Thymus (tissue), 11 donors: ENCODE measurements around the gene ZFAND3. TPM values are rescaled to one million over a fixed set of nuclear protein-coding genes. Genes with fewer than 3 reads are reported as not detected.
A peak's percentile ranks its signal among the peaks of the same experiment; 100 is the strongest.

Experiments used
- DNase-seq, 9 donors: peaks; one replicate each; pipeline ENCODE4 v3.0.0-alpha.2; 2013; ENCODE audit warnings: low spot score in 9 of 9, low read depth in 6 of 9, missing footprints in 1 of 9
- H3K27ac ChIP-seq, 2 donors: one replicate each; pipeline ENCODE4 v1.5.1; 2013; ENCODE audit warnings: control low read depth in 1 of 2, low read depth in 1 of 2, low read length in 1 of 2, mild to moderate bottlenecking in 1 of 2, moderate library complexity in 1 of 2
- H3K27me3 ChIP-seq, 2 donors: one replicate each; pipeline ENCODE4 v1.5.1; 2013; ENCODE audit warnings: low read length in 1 of 2; ENCODE audit not compliant: control insufficient read depth in 2 of 2, insufficient read depth in 1 of 2
- H3K36me3 ChIP-seq, 2 donors: one replicate each; pipeline ENCODE4 v1.5.1; 2013; ENCODE audit warnings: low read length in 1 of 2, mild to moderate bottlenecking in 1 of 2, moderate library complexity in 1 of 2; ENCODE audit not compliant: control insufficient read depth in 2 of 2, insufficient read depth in 2 of 2
- H3K4me1 ChIP-seq, 2 donors: one replicate each; pipeline ENCODE4 v1.5.1; 2013; ENCODE audit warnings: low read length in 2 of 2; ENCODE audit not compliant: control insufficient read depth in 2 of 2, insufficient read depth in 2 of 2
- H3K4me3 ChIP-seq, 2 donors: one replicate each; pipeline ENCODE4 v1.5.1; 2013; ENCODE audit warnings: low read length in 2 of 2, control low read depth in 1 of 2, mild to moderate bottlenecking in 1 of 2
- H3K9me3 ChIP-seq, 2 donors: one replicate each; pipeline ENCODE4 v1.5.1; 2013; ENCODE audit warnings: low read length in 1 of 2, mild to moderate bottlenecking in 1 of 2; ENCODE audit not compliant: control insufficient read depth in 2 of 2, insufficient read depth in 1 of 2
- WGBS: extraction: QIAGEN DNeasy Blood & Tissue Kit; methylation state at CpG from one replicate; pipeline ENCODE4 v1.1.7; 2013; 5-methylcytosine and 5-hydroxymethylcytosine counted together
- polyA plus RNA-seq: library from polyadenylated mRNA; stranded (reverse); fragments of 200-250 nt; gene quantifications from one replicate; pipeline ENCODE4 v1.2.3, GENCODE V29; 2013
- total RNA-seq: library from RNA; stranded (reverse); fragments of 120-200 nt; gene quantifications from one replicate; pipeline ENCODE4 v1.2.4, GENCODE V29; 2013
- donor health status: healthy.

Gene ZFAND3
- total and polyA plus RNA-seq, 2 donors, result 8.5 to 25.7 TPM

DNA sequence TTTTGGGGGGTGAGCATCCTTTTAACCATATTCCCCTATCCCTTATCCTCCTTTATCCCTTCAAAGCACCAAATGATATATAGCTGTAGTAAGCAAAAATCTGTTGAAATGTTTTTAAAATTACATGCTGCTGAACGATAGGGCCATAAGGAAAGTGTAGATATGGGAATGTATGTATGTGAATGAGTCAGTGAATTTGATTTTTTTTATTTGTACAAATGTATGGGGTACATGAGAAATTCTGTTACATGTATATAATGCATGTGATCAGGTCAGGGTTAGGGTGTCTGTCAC is 327.2 kb downstream of the ZFAND3 start:
- no peaks in the 10 kb centered on the region for H3K27me3 ChIP-seq
- no peak for DNase-seq
- H3K4me3 ChIP-seq, result no peak overlapping the region
- no peaks in the 10 kb centered on the region for H3K9me3 ChIP-seq
- H3K36me3 ChIP-seq, result peaks cover 11 to 19% of the 10 kb centered on the region in 2 donors
- 100% methylated on average over 1 of the region's 1 CpG for WGBS
- no peak overlapping the region for H3K27ac ChIP-seq
- H3K4me1 ChIP-seq, result peaks cover 6% of the 10 kb centered on the region in 2 donors

DNA sequence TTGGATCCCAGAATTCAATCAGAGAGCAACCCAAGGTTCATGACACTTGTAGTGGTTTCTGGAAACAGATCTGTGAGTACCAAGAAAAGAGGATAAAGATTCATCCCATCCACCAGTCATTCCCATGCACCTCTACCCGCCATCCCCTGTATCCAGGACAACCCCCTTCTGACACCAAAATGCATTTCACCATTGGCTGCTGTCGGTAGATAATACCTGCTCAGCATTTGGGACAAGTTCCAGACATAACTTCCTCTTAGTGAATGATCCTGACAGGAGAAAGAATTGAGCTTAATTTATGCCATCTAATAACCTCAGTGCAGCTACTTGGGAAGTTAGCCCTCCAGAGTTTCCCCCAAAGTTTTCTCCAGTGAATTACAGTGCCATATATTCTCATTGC is 329.1 kb downstream of the ZFAND3 start:
- DNase-seq, result no peak
- Histone ChIP-seq H3K27me3 (no peaks in the 10 kb centered on the region), H3K36me3 (peaks cover 17 to 22% of the 10 kb centered on the region in 2 donors)

DNA sequence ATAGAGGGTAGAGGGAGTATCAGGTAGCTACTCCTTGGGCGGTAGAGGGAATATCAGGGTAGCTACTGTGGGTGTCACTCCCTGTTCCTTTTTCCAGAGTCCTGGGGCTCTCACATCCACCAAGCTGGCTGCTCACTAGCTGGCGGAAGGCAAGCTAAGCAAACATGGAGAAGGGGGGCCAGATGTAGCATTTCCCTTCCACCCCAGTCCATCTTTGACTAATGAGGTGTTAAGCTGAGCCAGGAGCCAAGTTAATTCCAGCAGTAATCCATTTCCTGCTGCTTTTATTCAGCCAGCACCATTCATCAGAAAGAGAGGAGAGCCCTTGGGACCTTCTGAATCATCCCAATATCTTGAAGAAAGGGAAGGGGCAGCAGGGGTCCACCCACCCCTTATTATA is 330.0 kb downstream of the ZFAND3 start:
- Histone ChIP-seq H3K9me3 (no peaks in the 10 kb centered on the region), H3K36me3 (peaks cover 17 to 22% of the 10 kb centered on the region in 2 donors), H3K27me3 (no peaks in the 10 kb centered on the region), H3K27ac (no peak overlapping the region), H3K4me1 (peaks cover 32 to 35% of the 10 kb centered on the region in 2 donors), H3K4me3 (no peak overlapping the region)
- WGBS, result 98% methylated on average over 2 of the region's 2 CpGs
- no peak for DNase-seq

More for the DNA sequence above, 329.1 kb downstream of the ZFAND3 start:
- WGBS, result 93% methylated on average over 2 of the region's 2 CpGs
- H3K4me1 ChIP-seq, result peaks cover 25 to 26% of the 10 kb centered on the region in 2 donors
- no peak overlapping the region for H3K27ac ChIP-seq
- no peak overlapping the region for H3K4me3 ChIP-seq
- H3K9me3 ChIP-seq, result no peaks in the 10 kb centered on the region

DNA sequence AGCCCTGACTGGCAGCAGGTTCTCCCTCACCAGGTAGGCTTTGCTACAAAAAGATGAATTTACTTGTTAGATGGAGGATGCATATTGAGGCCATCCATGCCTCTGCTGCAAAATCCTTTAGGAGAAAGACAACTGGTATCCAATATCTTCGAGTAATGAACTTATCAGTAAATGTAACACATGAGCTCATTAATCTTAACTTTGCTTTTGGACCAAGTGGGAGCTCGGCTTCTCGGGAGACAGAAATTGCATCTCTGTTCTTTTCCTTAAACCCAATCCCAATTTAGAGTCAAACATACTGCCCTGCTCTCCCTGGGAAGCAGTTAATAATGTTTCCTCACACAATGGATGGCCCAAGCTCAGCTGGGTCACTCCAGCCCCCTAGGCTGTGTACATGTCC is 330.5 kb downstream of the ZFAND3 start:
- H3K27ac ChIP-seq, result no peak overlapping the region
- H3K36me3 ChIP-seq, result peaks cover 17 to 22% of the 10 kb centered on the region in 2 donors
- no peak for DNase-seq
- H3K4me1 ChIP-seq, result peaks cover 37 to 40% of the 10 kb centered on the region in 2 donors
- H3K9me3 ChIP-seq, result no peaks in the 10 kb centered on the region
- H3K27me3 ChIP-seq, result no peaks in the 10 kb centered on the region
- H3K4me3 ChIP-seq, result no peak overlapping the region
- 97% methylated on average over 3 of the region's 3 CpGs for WGBS

DNA sequence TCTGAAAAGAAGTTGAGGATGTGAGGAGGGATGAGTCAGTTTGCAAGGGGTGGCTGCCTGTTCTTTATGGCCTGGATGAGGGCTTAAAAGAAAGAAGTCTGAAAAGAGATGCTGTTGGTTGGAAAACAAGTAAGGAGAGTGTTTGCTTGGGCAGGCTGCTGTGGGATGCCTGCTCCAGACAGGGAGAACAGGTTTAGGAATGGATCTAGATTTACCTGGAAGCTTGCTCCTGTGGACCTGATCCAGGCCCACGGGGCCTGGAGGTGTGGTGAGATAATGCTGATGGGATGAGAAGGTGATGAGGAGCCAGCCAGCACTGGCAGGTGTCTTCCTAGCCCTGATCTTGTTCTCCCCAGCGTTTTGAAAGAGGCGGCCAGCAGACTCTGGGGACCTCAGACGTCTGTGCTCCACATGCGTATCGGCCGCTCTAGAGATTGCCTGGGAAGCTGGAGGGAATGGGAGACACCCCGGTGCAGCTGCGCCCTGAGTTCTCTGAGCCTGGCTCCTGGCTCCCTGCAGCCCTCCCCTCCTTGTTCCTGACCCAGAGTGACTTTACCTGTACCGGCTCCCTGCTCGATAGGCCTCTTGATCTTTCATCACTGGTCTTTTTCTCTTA is 331.3 kb downstream of the ZFAND3 start:
- peaks cover 17 to 22% of the 10 kb centered on the region in 2 donors for H3K36me3 ChIP-seq
- DNase-seq, result no peak
- H3K4me3 ChIP-seq, result no peak overlapping the region
- no peaks in the 10 kb centered on the region for H3K9me3 ChIP-seq
- H3K27ac ChIP-seq, result no peak overlapping the region
- H3K27me3 ChIP-seq, result no peaks in the 10 kb centered on the region
- 96% methylated on average over 11 of the region's 11 CpGs for WGBS
- H3K4me1 ChIP-seq, result peaks cover 45 to 47% of the 10 kb centered on the region in 2 donors

DNA sequence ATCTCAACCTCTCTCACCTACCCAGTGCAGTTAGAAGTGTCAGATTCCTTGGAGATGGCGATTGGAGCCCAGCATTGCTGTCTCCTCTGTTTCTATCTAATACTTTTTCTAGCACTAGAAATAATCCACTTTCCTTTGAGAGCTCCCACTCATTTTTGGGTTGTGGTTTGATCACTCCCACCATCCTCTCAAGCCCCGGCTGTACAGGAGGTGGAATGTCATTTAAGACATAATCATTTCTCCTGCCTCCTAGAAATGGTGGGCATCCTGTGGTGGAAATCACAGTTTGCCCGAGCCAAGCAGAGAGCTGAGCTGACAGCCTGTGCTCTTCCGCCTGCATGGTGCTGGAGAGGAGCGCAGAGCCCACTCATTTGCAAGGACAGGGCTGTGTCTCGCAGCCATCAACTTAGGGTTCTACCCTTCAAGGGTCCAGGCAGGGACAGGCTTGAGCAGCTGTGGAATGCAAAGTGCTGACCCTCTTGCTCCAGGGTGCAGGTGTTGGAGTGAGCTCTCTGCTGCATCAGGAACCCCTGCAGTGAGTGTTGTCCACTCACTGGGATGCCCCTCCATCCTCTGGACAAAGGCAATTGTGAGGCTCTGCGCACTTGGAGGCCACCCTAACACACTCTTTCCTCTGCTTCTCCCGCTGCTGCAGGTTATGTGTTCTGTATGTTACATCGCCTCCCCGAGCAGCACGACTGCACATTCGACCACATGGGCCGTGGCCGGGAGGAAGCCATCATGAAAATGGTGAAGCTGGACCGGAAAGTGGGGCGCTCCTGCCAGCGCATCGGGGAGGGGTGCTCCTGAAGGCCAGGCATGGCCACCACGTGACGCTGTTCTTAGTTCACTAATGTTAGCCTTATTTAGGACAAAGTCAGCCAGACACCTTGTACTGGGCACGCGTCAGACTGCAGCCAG is 332.3 kb downstream of the ZFAND3 start:
- peaks cover 48 to 57% of the 10 kb centered on the region in 2 donors for H3K4me1 ChIP-seq
- DNase-seq, result no peak
- H3K27ac ChIP-seq, result no peak overlapping the region
- H3K36me3 ChIP-seq, result peaks cover 17 to 18% of the 10 kb centered on the region in 2 donors
- no peak overlapping the region for H3K4me3 ChIP-seq
- WGBS, result 98% methylated on average over 22 of the region's 22 CpGs
- no peaks in the 10 kb centered on the region for H3K9me3 ChIP-seq
- H3K27me3 ChIP-seq, result no peaks in the 10 kb centered on the region

DNA sequence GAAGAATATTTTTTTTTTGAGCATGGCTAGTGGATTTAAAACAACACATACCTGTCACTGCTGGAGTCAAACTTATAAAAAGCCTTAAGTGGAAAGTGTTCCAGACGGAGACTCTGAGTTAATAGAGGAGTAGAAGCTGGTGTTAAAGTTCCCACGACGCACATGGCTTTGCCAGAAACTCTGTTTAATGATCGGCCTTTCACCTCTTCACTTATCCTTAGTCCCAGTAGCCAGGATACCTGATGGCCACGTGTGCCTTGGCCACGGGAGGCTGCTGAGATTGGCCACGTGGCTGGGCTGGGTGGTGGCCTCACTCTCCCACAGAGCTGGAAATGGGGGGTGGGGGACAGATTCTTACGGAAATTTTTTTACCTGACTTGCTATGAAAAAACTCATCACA is 333.1 kb downstream of the ZFAND3 start:
- peak overlapping the region; percentile 66 to 91 for H3K27ac ChIP-seq
- no peak overlapping the region for H3K4me3 ChIP-seq
- H3K36me3 ChIP-seq, result peaks cover 17 to 20% of the 10 kb centered on the region in 2 donors
- peaks cover 51 to 63% of the 10 kb centered on the region in 2 donors for H3K4me1 ChIP-seq
- H3K27me3 ChIP-seq, result no peaks in the 10 kb centered on the region
- WGBS, result 96% methylated on average over 8 of the region's 8 CpGs
- H3K9me3 ChIP-seq, result no peaks in the 10 kb centered on the region
- DNase-seq, result no peak

DNA sequence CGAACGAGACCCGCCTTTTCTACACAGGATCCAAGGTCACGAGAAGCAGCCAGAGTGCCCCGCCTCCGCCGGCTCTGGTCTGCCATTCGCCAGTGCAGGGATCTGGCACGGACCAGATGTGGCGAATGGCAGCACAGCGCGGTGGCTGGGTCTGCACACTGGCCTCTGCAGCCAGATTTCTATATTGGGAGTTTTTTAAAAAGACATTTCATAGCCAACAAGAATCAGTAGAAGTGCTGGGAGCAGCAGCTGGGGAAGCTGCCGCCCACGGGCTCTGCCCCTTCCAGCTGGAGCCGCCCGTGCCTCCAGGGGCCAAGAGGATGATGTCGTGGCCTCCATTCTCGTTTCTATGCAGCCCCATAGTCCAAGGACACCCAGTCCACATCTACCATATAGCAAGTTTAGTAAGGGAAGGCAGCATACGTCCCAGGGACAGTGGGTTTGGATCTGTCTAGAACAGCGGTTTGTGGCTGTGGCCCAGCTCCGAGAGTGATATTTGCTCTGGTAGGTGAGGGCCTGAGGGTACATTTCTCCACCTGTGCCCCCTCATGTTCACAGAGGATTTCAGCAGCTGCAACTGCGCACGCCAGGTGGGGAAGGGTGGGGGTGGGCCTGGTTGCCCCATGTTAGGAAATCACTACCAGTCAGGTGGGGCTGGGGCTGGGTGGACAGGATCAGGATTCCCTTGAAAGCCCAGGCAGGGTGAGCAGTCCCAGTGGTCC is 333.7 kb downstream of the ZFAND3 start:
- Histone ChIP-seq H3K27me3 (no peaks in the 10 kb centered on the region), H3K36me3 (peaks cover 16 to 20% of the 10 kb centered on the region in 2 donors), H3K9me3 (no peaks in the 10 kb centered on the region), H3K27ac (peak overlapping the region; percentile 76 to 91), H3K4me1 (peaks cover 51 to 63% of the 10 kb centered on the region in 2 donors), H3K4me3 (peak overlapping the region; percentile 3 to 18)
- peak; percentile 52 to 86 (median 73) for DNase-seq
- WGBS, result 76% methylated on average over 23 of the region's 23 CpGs
